HG03280 (cell line): ENCODE results near the gene RCL1.
"Not testable (repeated sequence)": the region's sequence is repeated elsewhere in the genome, so short reads cannot be mapped to it uniquely, and the experiment has no call there.

Source experiments
- ATAC-seq: cut with Tn5 transposase; IDR thresholded peaks from one replicate; pipeline ENCODE4 v1.9.1; 2021; ENCODE audit warnings: mild to moderate bottlenecking, moderate library complexity; ENCODE audit not compliant: unreplicated experiment

The RCL1 gene

DNA sequence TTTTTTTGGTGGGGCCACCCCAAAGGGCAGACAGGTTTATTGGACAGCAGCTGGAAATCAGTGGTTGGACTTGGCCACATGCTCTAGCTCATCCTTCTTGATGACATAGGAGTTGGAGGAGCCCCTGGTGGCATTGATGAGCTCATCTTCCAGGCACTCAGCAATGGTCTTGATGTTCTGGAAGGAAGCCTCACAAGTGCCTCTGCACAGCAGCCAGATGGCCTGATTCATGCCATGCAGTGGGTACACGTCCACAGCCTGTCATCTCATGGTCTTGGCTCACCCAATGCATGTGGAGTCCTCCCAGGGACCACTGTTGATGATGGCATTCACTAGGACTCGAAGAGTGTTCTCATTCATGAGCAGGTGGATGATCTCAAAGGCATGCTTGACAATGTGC, 11.3 kb upstream of the RCL1 start:
- no peak for ATAC-seq

DNA sequence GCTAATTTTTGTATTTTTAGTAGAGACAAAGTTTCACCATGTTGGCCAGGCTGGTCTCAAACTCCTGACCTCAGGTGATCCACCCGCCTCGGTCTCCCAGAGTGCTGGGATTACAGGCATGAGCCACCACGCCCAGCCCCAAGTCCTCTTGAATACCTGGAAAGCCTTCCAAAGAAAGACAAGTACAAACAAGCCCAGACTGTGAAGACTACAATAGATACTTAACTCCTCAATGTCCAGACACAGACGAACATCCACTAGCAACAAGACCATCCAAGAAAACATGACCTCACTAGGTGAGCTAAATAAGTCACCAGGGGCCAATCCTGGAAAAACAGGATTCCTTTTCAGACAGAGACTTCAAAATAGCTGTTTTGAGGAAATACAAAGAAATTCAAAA, 9.6 kb upstream of the RCL1 start:
- ATAC-seq: not testable (repeated sequence)

DNA sequence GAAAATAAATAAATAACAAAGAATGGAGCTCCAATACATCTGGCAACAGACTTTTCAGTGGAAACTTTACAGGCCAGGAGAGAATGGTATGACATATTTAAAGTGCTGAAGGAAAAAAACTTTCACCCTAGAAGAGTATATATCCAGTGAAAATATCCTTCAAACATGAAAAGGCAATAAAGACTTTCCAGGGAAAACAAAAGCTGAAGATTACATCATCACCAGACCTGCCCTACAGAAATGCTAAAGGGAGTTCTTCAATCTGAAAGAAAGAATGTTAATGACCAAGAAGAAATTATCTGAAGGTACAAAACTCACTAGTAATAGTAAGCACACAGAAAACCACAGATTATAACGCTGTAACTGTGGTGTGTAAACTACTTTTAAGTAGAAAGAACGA, 8.3 kb upstream of the RCL1 start:
- no peak for ATAC-seq

DNA sequence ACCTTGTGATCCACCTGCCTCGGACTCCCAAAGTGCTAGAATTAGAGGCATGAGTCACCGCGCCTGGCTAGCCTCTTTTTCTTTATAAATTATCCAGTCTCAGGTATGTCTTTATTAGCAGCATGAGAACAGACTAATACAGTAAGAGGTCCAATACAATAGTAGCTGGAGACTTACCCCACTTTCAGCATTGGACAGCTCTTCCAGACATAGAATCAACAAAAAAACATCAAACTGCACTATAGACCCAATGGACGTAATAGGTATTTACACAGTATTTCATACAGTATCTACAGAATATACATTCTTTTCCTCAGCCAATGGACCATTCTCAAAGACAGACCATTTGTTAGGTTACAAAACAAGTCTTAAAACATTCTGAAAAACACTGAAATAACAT, 6.1 kb upstream of the RCL1 start:
- no peak for ATAC-seq

DNA sequence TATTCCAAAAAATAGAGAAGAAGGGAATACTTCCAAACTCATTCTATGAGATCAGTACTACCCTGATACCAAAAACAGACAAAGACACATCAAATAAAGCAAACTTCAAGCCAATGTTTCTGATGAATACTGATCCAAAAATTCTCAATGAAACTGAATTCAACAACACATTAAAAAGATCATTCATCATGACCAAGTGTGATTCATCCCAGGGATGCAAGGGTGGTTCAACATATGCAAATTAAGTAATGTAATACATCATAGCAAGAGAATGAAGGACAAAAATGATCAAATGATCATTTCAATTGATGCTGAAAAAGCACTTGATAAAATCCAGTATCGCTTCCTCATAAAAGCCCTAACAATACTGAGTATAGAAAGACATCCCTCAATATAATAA, 4.9 kb upstream of the RCL1 start:
- no peak for ATAC-seq

DNA sequence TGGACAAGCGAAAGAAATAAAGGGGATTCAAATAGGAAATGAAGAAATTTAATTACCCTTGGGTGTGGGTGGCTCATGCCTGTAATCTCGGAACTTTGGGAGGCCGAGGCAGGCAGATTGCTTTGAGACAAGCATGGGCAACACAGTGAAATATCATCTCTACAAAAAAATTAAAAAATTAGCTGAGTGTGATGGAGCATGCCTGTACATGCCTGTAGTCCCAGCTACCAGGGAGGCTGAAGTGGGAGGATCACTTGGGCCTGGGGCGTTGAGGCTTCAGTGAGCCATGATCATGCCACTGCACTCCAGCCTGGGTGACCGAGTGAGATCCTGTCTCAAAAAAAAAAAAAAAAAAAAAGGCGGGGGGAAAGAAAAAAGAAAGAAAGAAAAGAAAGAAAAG, 4.0 kb upstream of the RCL1 start:
- ATAC-seq: no peak

DNA sequence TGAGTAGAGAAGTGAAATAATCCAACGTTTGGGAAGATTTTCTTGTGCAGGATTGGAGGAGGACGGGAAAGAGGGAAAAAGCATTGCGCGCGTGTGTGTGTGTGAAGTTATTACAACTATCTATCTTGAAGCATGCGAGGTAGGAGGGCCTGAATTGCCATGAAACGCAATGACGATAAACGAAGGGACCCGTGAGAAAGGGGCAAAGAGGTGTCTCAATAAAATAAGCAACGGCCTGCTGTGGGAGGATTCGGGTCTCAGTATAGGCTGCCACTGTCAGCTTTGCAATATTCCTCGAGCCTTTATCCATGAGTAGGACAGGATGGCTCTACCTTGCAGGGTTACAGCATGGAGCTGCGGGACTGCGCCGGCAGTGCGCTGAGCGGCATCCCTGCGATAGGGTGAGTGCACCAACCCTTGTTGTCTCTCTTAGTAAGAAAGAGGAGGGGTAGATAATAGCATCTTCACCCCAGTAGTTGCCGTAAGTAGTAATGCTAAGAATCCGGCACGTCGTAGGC, 631 bp upstream of the RCL1 start:
- ATAC-seq: peak; percentile 28

DNA sequence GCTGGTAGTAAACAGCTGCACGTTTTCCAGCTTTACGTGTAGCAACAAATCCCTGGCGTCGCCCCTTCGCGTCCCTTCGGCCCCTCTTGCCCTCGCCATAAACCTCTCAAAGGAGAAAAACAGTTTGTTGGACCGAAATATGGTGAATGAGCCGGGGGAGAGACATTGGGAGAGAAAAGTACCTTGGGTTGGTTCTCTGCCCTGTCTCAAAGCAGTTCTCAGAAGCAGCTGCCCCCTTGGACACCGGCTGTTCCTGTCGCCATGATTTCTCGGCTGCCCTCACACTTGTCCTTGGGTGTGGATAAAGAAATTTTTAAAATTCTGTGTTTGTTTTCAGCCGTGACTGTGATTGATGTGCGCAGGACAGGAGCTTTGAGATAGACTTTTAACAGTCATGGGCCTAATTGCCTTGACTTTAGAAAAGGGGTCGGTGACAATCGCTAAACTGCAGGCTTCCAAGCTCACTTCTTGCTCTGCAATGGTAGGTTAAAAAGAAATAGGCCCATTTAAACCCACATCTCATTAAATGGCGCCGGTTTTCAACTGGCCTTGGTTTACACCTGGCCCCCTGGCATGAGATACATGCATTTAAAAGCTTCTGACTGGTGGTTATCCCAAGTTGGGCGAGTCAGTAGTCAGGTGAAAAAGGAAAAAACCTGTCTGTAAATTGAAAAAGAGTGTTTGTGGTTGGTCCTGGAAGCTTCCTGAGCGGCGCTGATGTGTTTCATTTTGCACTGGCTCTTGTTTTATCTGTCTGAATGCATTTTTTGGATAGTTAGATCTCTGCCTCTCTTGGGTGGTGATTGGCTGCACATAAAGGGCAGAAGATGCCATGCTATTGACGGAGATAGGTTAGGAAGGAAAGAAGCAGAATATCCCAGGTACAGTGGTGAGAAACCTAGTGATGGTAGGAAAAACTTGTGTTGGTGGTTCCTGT, 983 bp downstream of the RCL1 start:
- no peak for ATAC-seq

DNA sequence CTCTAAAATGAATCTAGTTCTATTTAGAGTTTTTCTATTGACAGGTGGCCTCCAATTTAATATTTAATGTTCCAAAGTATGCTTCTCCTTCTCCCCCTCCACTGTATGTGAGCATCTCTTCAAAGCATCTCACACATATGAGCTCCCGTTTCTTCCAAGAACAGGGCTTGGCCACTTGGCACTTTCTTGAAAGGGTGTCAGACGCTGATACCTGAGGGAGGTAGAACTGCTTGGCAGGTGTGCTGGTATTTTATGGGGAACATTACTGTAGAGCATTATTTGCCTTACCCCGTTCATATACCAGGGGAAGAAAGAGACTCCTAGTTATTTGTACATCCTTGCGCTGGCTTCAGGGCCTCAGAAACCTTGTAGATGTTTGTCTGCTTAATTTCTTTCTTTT, 1.9 kb downstream of the RCL1 start:
- no peak for ATAC-seq

DNA sequence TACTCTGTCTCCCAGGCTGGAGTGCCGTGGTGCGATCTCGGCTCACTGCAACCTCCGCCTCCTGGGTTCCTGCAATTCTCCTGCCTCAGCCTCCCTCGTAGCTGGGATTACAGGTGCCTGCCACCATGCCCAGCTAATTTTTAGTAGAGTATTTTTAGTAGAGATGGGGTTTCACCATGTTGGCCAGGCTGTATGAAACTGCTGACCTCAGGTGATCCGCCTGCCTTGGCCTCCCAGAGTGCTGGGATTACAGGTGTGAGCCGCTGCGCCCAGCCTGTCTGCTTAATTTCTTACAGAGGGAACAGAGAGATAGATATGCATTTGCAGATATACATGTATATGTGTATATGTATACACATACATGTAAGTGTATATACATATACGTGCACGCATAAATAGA, 2.4 kb downstream of the RCL1 start:
- not testable (repeated sequence) for ATAC-seq

DNA sequence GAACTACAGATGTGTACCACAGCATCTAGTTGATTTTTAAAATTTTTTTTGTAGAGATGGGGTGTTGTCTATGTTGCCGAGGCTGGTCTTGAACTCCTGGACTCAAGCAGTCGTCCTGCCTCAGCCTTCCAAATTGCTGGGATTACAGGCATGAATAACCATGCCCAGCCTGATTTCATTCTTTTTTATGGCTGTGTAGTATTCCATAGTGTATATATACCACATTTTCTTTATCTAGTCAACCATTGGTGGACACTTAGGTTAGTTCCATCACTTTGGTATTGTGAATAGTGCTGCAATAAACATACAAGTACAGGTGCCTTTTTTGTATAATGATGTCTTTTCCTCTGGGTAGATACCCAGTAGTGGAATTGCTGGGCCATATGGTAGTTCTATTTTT, 3.8 kb downstream of the RCL1 start:
- ATAC-seq: no peak

DNA sequence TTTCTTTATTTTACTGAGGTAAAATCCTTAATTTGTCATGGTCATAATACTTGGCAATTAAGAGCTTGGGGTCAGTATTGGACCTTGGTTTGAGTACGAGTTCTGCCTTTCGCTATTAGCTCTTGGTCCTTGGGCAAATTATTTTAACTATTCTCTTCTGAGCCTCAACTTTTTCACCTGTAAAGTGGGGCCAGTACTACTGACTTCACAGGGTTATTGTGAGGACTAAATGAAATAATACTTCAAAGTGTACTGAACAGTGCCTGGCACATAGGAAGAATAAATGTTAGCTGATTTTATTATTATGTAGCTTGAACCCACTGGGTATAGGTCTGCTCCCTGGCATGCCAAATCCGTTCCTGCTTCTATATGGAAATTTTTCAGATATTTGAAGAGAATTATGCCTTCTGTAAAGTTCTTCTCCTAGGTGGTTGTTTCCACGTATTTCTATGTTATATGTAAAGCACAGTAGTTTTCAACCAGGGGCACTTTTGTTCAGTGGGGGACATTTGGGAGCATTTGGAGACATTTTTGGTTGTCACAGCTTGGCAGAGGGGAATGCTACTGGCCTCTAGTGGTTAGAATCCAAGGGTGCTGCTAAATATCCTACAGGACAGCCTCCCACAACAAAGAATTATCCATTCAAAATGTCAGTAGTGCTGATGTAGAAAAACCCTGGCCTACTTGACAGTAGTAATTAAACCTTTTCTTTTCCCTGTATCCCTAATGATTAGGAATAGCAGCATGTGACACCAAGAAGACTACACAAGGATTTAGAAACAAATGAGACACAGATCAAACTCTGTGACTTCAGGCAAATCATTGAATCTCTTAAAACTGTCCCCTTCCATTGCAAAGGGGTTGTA, 4.5 kb downstream of the RCL1 start:
- no peak for ATAC-seq

DNA sequence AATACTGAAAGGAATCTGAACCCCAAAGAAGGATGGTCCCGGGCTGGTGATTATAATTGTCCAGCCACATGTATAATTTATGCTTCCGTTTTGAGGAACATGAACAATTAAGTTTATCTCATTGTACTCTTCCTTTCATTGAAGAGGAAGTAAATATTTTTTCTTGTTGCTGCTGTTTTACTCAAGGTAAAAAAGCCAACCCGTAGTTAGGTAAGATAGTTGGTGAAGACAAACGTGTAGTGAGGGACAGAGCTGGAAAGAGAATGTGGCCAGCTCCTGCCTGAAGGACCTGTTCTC, 5.1 kb downstream of the RCL1 start:
- no peak for ATAC-seq

DNA sequence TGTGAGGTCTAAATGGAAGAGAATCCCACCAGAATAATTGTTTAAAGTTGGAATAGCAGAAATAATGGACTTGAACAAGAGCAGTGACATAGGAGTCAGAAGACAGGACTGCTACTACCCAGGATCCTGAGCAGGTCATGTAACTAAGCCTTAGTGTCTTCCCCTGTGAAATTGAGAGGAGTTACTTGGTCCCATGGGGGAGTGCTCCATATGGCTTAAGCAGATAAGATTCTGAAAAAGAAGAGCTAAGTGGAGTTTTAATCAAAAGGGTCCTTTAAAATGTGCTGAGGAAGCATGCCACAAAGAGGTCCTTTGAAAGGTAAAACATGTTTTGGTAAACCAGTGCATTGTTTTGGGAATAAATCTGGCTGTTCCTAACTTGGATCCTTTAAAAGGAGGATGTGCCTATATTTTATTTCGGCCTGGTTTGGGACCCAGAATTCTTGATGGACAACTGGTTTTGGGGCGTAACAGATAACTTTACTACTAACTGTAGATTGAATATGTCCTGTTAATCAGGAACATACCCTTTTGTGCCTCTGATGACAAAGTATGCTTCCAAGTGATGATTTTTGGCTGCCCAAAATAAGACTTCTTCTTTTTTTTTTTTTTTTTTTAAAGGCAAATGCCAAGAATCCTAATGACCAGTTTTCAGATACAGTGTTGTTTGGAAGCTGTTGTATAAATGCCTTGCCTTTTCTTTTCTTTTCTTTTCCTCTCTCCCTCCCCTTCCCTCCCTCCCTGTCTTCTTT, 5.7 kb downstream of the RCL1 start:
- no peak for ATAC-seq

DNA sequence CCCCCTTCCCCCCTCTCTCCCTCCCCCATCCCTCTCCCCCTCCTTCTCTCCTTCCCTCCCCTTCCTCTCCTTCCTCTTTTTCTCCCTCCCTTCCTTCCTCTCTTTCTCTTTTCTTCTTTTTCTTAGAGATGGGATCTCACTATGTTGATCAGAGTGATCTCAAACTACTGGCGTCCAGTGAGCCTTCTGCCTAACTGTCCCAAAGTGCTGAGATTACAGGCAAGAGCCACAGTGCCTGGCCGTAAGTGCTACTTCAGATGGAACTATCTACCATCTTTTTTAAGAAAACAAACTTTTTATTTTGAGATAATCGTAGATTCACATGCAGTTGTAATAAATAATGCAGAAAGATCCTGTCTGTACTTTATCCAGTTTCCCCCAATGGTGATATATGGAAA, 6.3 kb downstream of the RCL1 start:
- ATAC-seq: no peak

DNA sequence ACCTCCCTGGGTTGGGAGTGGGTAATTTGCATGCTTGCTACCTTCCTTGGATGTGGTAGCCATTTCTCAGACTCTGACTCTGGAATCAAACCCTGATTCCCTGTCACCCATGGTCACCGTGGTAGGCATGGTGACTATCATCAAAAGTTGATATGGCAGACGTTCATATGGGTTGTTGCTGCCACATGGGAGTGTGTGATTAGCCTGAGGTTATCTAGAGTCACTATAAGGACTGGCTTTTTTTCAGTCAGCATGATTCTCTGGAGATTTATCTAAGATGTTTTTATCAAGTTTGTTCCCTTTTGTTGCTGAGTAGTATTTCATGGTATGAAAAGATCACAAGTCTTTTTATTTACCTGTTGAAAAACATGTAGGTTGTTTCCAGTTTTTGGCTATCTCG, 7.0 kb downstream of the RCL1 start:
- no peak for ATAC-seq

DNA sequence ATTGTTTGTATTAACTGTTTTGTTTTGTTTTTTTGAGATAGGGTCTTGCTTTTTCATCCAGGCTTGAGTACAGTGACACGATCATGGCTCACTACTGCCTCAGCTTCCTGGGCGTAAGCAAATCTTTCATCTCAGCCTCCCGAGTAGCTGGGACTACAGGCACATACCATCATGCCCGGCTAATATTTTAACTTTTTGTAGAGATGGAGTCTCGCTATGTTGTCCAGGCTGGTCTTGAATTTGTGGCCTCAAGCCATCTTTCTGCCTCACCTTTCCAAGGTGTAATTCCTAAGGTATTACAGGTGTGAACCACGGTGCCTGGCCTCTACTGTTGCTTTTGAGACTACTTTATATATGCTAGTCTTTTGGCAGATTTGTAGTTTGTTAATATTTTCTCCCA, 8.4 kb downstream of the RCL1 start:
- no peak for ATAC-seq

DNA sequence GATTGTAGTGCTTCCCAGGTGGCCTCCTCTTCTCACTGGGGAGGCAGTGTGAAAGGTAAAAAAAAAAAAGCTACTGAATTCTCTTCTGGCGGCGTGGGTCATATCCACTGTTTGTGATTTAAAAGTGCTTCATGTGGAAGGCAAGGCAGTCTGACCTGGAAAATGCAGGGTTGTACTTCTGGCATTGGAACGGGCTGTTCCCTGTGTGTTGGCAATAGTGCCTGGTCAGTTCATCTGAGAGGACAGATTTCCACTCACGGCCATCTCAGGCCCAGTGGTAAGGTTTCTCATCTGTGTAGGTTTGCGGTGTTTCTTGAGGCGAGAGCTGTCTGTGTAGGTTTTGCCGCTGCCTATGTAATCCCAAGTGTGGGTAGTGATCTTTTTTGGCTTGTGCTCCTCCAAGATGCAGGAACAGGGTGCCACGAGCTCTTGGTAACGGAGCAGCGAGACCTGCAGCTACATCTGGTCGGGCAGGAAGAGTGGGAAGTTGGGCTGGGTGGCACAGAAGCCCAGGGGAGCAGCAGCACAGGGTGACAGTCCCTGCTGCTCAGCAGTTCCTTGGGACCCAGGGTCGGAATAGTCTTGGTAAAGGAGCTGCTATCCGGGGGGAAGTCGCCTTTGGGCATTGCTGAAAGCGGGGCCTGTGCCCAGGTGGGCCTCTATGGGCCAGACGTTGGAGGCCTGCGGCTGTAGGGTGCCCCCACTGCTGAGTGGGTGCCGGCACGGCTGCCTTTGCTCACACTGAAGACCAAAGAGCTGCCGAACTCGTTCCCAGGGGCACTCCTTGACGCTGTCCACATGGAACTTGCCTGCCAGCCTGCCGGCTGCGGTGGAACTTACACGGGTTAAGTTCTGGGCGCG, 11.2 kb downstream of the RCL1 start:
- ATAC-seq: no peak

DNA sequence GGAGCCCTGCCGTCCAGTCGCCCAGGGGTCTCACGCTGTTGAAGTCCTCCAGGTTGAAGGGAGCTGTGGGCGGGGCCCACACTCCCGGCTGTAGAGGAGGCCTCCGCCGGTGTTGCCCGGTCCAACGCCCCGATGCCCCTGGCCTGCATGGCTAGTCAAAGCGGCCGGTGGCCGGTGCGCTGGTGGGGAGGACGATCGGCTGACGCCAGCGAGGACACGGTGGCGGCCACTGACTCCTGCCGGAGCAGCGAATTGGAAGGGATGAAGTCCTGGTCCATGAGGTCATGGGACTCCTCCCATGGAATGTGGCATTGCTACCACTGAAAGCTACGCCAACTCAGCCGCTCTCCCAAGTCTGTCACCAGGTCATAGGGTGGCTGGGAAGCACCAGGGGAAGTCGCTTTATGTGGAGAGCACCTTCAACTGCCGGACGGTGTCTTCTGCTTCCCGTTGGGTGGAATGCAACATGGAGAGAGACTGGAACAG, 11.8 kb downstream of the RCL1 start:
- ATAC-seq: no peak
